ENCODE results near the gene SAMD15.
"Not testable (repeated sequence)": the region's sequence is repeated elsewhere in the genome, so short reads cannot be mapped to it uniquely, and the experiment has no call there.

The SAMD15 gene

DNA sequence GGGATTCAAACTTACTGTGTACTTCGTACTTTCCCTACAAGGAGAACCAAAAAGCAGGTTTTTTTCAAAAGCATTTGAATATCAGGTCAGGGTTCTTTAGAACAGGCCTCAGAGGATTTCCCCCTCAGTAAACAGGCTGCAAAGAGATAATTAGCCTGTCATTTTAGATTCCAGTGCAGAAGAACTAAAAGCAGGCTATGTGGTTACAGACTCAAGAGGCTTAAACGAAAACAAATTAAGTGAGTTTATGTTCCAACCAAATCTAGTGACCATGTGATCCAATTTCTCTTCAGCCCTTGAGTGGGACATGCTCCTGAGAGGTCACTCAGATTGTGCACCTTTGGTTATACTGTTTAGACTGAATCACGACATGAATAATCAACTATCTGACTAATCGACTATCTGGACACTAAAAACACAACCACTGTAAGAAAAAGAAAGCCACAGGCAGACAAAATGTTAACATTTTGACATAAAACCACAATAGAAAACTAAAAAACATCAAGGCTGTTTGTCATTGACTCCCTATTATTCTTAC, 4.8 kb upstream of the SAMD15 start:
- intact Hi-C loops (cut with DNase I) = no loop called here
- DNase-seq = no peak

DNA sequence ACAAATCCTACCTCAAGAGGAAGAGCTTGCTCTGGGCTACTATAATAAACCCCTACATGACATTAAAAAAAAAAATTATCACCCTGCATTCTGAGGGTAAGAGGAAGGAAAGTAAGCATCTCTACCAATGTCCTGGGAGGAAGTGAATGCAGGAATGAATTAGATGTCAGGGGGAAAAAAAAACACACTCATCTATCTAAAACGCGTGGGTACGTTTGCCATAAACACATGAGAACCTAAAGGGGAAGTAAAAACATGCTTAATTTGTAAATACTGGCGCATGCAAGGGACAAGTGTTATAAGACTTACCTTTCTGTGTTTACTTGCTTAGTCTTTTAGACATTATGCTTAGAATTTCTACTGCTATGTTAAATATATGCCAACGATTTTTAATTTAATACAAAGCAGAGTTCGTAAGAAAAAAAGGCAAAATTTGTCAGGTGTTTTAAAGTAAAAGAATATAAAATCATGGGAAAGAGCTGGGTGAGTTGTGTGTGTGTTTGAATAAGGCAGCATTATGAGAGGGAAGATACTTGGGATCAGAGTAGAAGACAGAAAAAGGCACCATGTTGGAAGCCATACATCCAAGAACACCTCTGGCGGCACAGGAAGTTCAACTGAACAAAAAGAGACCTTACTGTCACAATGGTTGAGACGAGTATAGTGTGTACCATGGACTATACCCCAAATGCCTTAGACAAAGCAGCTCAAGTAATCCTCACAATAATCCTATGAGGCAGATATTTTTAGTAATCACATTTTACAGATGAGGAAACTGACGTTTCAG, 1.8 kb upstream of the SAMD15 start:
- intact Hi-C loops (cut with DNase I) = no loop called here
- no peak for DNase-seq

DNA sequence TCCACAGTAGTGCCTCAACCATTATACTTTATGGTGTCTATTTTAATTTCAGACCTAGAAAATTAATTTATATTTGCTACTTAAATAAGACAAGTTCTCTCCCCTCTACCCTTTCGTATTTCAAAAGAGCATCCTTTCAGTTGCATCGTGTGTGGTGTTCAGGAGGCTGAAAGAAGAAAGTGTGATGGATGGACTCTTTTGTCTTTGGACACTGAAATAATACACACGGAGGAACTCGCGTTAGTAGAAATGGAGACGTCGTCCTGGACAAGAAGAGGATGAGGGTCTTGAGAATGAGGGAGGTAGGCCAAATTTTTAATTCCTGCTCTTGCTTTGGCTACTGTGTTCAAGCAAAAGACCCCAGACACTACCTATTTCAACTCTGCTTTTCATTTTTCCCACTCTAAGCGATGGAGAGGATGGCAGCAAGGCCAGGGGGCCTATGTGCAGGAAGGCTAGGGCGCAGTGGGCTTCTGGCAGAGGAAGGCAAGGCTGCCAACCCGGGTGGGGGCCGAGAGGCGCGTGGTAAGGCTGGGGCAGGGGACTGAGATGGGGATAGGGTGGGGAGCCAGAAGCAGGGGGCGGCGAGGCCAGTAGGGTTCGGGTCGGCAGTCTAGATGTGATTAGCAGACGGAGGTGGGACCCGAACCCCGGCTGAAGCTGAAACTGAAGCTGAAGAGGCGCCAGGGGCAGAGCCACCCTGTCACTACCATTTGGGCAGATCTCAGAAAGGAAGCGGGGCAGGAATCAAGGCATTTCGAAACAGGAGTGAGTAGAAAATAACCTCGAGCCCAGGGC, 1.0 kb upstream of the SAMD15 start:
- peak in 40 of 42 donors; percentile 4 to 61 (median 28) for DNase-seq
- intact Hi-C loops (cut with DNase I) = loop anchor here (2.0 kb wide), 1 partner anchor 55 kb away; the partner anchor contains the start of genes GSTZ1 and POMT2

DNA sequence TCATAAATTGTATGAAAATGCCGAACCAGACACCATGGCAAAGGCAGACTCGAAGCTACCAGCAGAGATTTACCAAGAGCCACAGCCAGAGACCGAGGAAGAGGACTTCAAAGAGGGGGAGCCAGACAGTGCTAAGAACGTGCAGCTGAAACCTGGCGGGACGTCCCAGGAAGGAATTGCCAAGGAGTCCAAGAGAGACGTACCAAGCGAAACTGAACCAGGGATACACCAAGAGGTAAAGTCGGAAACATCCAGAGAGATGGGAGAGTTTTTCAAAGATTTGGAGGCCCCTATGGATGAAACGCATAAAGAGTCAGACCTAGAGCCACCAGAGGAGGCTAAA, 294 bp downstream of the SAMD15 start:
- intact Hi-C loops (cut with DNase I) = loop anchor here (2.0 kb wide), 1 partner anchor 57 kb away; the partner anchor contains the start of genes GSTZ1 and POMT2
- peak in 1 of 42 donors; percentile 9 for DNase-seq

DNA sequence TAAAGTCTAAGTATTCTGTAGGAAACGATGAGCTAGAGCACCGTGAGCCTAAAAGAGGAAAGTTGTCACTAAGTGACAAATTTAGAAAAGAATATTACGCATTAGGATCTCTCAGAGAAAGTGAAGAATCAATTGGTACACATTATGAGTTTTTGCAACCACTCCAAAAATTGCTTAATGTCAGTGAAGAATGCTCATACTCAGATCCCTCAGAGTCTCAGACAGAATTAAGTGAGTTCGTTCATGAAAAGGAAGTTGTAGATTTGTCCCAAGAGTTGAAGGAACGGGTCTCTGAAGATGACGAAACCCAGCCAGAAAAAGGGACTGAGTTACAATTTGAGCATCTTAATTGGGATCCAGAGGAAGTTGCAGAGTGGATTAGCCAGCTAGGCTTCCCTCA, 1.5 kb downstream of the SAMD15 start:
- intact Hi-C loops (cut with DNase I) = no loop called here
- DNase-seq = no peak

DNA sequence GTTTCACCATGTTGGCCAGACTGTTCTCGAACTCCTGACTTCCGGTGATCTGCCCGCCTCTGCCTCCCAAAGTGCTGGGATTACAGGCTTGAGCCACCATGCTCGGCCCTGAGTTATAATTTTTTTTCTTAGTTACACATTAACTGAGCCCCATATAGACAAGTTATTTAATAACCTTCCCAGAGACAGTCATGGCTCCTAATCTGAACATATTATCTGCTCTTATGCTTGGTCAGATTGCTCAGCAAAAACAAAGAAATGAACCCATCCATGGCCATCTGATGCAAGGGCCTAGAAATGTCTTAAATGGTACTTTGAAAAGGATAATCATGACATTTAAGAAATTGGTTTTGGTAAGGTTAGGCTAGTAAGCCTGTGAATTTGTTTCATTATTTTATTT, 13.0 kb downstream of the SAMD15 start:
- intact Hi-C loops (cut with DNase I) = no loop called here
- no peak for DNase-seq

DNA sequence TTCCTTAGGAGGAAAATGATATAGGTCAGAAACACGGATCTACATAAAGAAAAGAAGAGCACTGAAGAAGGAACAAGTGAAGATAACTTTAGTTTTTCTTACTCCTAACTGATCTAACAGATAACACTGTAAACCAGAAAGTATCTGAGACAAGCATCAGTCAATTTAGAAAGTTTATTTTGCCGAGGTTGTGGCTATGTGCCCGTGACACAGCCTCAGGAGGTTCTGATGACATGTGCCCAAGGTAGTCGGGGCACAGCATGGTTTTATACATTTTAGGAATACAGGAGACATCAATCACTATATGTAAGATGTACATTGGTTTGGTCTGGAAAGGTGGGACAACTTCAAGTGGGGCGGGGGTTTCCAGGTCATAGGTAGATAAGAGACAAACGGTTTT, 23.0 kb downstream of the SAMD15 start:
- no peak for DNase-seq
- intact Hi-C loops (cut with DNase I) = no loop called here

DNA sequence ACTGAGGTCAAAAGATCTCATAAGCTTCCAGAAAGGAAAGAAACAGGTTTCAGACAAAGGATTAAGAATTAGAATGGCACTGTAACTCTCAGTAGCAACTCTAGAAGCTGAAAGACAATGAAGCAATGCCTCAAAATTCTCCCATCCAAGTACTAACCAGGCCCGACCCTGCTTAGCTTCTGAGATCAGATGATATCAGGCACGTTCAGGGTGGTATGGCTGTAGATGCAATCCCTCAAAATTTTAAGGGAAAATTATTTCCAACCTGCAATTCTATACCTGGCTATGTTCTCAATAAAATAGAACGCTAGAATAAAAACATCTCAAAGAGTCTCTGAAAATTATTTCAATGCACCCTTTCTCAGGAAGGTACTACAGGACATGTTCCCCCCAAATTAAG, 26.6 kb downstream of the SAMD15 start:
- no peak for DNase-seq

DNA sequence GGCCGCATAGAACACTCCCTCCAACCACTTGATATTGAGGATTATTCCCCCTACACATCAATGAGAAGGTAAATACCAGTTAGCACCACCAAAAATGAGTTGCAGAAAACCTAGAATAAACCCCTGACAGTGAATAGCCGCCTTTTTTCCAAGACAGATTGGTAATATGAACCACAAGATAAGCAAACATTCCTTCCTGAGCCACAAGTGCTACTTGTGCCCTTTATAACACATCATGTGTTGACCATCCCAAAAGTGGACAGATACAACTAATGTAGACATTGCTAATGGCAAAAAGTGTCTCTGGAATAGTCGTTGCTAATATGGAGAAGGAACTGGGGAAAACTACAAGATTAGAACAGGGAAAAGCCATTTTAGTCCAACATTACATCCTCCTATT, 28.9 kb downstream of the SAMD15 start:
- intact Hi-C loops (cut with DNase I) = no loop called here
- DNase-seq = no peak

More for the DNA sequence above, 26.6 kb downstream of the SAMD15 start:
- intact Hi-C loops (cut with DNase I) = no loop called here

DNA sequence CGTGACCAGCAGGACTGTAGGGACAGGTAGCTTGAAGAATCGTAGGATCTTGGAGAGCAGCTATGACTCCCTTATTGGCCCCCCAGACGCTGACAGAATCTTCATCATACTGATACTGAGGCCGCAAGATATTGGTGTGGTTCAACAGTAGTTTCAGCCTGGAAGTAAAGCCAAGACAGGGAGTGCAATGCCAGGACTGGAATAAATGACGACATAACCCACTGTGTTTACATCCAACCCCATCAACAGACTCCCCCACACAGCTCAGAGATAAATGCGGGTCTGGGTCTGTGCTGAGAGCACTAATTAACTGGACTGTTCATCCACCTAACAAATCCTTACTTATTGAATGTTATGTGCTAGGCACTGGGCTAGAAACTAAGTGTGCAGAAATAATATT, 29.5 kb downstream of the SAMD15 start:
- no peak for DNase-seq
- intact Hi-C loops (cut with DNase I) = no loop called here

DNA sequence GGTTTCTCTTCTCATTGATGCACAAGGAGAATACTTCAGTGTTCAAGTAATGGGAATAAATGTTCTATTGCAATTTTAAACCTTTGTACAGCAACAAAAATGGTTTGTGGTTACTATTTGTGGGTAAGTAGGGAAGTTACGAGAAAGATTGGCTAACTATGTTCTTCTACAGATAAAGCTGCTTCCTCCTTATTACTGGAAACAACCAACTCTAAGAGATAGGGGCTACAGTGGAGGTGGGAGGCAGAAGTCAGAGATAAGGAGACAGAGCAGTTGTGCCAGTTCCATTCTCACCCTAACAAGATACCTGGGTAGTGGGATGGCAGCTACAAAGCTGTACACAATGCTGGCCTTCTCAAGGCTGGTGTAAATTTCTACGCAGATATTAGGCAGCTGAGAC, 30.0 kb downstream of the SAMD15 start:
- DNase-seq = no peak
- intact Hi-C loops (cut with DNase I) = no loop called here

DNA sequence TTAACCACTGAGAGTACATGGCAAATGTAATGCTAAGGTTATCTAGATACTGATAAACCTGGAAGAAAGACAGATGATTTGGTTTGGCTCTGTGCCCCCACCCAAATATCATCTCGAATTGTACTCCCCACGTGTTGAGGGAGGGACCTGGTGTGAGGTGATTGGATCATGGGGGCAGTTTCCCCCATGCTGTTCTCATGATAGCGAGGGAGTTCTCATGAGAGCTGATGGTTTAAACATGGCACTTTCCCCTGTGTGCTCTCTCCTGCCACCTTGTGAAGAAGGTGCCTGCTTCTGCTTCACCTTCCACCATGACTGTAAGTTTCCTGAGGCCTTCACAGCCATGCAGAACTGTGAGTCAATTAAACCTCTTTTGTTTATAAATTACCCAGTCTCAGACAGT, 32.0 kb downstream of the SAMD15 start:
- intact Hi-C loops (cut with DNase I) = no loop called here
- no peak for DNase-seq

DNA sequence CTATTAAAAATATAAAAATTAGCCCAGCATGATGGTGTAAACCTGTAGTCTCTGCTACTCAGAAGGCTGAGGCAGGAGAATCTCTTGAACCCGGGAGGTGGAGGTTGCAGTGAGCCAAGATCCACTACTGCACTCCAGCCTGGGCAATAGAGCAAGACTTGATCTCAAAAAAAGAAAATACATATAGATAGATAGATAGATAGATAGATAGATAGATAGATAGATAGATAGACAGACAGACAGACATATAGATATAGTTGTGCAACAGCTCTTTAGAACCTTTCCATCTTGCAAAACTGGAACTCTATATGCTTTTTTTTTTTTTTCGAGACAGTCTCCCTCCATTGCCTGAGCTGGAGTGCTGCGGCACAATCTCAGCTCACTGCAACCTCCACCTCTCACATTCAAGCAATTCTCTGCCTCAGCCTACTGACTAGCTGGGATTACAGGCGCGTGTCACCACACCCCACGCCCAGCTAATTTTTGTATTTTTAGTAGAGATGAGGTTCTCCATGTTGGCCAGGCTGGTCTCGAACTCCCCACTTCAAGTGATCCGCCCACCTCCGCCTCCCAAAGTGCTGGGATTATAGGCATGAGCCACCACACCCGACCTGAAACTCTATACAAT, 38.3 kb downstream of the SAMD15 start:
- intact Hi-C loops (cut with DNase I) = not testable (repeated sequence)
- peak in 24 of 42 donors; percentile 4 to 51 (median 27) for DNase-seq

DNA sequence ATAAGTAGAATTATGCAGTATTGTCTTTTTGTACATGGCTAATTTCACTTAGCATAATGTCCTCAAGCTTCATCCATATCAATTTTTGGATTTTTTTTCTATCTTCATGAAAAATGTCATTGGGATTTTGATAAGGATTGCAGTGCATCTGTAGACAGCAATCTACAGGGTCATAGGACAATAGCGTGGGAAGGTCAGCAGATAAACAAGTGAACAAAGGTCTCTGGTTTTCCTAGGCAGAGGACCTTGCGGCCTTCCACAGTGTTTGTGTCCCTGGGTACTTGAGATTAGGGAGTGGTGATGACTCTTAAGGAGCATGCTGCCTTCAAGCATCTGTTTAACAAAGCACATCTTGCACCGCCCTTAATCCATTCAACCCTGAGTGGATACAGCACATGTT, 38.9 kb downstream of the SAMD15 start:
- intact Hi-C loops (cut with DNase I); DNase-seq: not testable (repeated sequence)

DNA sequence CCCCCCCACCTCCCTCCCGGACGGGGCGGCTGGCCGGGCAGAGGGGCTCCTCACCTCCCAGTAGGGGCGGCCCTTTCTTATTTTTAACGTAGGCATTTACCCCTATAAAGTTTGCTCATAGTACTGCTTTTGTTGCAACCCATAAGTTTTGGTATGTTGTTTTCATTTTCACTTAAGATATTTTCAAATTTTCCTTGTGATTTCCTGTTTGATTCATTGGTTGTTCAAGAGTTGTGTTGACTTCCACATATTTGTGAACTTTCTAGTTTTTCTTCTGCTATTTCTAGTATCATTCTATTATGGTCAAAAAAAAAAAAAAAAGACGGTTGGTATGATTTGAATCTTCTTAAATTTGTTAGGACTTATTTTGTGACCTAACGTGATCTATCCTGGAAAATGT, 39.7 kb downstream of the SAMD15 start:
- intact Hi-C loops (cut with DNase I) = no loop called here

DNA sequence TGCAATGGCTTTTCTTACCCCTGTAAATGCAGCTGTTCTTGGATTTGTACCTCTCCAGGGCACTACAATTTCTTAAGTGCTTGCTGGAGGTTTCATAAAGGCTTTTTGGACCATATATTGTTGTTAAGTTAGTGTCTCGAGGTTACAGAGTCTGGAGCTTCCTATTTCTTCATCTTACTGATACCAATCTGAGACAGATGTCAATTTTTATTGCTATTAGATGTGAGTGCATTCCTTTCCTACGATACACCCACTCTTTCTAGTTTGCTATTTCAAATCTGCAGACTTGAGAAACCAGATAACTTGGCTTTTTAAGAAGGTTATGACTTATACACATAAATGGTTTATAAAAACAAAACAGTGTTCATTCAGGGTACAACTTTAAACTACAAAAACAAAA, 44.0 kb downstream of the SAMD15 start:
- intact Hi-C loops (cut with DNase I) = no loop called here
- DNase-seq = no peak

More for the DNA sequence above, 39.7 kb downstream of the SAMD15 start:
- DNase-seq = no peak

DNA sequence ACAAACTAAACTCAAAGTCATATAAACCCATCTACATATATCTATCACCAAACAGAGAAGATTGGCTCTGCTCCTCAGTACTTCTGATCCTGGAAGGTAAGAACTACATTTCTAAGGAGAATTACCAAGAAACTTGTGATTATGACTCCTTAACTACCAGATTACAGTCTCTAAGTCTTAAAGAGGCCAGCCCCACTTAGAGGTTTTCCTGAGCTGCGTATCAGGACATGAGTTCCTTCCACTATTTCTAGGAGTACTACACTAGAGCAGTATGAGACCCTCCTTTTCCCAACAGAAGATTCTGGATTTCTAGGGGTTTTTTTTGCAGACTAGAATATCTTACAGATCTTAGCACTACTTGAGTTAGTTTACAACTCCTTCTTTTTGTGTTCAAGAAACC, 46.2 kb downstream of the SAMD15 start, which contains the start of gene NOXRED1:
Gene NOXRED1 (minus strand): TSS at position 101 of the 400 bp plus-strand sequence. CDS start 634 bp downstream, outside the sequence.
- no peak for DNase-seq
- intact Hi-C loops (cut with DNase I) = no loop called here

DNA sequence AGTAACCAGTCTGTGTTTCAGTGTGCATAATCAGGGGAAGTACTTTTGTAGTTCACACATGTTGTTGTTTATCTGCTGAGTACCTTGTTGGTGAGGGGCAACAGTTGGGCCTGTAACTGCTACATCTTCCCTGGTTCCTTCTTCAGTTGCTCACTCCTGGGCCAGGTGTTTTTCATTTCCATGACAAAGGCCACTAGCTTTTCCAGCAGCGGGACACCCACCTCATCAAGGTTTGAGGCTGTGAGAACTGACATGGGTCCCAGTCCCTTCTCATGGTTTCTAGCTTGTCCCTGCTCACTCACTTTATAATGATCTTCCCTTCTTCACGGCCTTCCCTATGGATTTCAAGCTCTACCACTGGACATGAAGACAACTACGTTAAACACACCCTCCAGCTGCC, 47.7 kb downstream of the SAMD15 start:
- intact Hi-C loops (cut with DNase I) = no loop called here
- DNase-seq = no peak

DNA sequence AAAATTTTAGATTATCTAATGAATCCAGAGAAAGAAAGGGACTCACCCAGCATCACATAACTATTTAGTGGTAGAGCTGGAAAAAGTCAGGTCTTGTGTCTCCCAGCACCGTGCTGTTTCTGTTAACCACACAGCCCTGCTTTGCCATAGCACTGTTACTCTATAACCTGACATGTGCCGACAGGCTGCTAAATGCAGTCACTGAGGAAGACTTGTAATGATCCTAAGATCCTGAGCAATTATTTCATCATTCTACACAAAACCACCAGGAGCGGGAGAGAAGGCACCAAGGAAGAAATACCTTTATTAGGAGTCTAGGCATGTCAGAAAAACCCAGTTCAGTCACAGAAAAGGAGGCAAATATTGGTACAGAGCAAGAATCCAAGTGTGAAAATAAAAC, 49.2 kb downstream of the SAMD15 start:
- DNase-seq = peak in 16 of 42 donors; percentile 2 to 58 (median 23)
- intact Hi-C loops (cut with DNase I) = no loop called here

DNA sequence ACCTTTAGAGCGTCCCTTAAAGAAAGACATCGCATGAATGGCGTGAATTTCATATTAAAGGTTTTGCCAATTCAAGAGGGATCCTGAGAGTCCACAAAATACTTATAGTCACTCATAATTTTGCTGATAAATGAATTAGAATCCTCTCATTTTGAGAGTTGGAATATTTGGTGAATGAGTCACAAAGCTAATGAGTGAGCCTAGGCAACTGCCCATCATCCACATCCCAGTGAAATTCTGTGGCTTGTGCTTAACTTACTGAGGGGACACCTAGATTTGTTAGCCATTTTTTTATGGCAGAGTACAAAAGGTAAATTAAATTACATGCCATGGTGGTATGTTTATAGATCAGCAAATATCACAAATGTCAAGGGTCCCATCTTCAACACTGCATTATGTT, 58.9 kb downstream of the SAMD15 start:
- DNase-seq = no peak
- intact Hi-C loops (cut with DNase I) = no loop called here
